HL-60 (cell line): Measurements from ENCODE around the gene ZNF559.

Experiments used
- POLR2AphosphoS5 ChIP-seq: IDR thresholded peaks from 2 replicates; pipeline ENCODE4 v1.6.1; 2012; ENCODE audit warnings: low read depth
- REST ChIP-seq: IDR thresholded peaks from 2 replicates; pipeline ENCODE4 v1.6.1; 2012; ENCODE audit warnings: low read depth; ENCODE audit not compliant: insufficient replicate concordance
- TF ChIP-seq, protein P1 (sequence below): IDR thresholded peaks from one replicate; pipeline ENCODE4 v1.5.1; 2011; ENCODE audit warnings: low read length, control low read depth, inconsistent platforms; ENCODE audit not compliant: insufficient read depth

DNA sequence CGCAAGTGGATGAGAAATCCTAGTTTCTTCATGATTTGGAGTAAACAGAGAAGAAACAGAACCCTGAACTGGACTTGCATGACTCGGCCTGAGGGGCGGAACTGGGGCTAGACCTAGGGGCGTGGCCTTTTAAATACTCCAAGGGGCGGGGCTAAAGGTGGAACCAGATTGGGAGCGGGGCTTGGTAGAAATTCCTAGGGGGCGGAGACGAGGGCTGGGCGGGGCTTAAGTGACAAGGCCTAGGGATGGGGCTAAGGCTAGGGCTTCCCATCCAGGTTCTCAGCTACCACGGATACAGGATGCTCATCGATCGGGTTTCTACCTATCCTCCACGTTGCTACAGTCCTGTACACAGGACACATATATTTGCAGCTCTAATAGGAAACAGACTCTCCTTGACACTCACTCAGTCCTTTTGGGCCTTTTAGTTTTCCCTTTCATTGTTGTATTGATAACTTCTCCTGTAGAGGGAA lies 14.0 kb upstream of the ZNF559 start:
- TF ChIP-seq REST (no peak), POLR2AphosphoS5 (no peak)
- TF ChIP-seq, protein P1, sequence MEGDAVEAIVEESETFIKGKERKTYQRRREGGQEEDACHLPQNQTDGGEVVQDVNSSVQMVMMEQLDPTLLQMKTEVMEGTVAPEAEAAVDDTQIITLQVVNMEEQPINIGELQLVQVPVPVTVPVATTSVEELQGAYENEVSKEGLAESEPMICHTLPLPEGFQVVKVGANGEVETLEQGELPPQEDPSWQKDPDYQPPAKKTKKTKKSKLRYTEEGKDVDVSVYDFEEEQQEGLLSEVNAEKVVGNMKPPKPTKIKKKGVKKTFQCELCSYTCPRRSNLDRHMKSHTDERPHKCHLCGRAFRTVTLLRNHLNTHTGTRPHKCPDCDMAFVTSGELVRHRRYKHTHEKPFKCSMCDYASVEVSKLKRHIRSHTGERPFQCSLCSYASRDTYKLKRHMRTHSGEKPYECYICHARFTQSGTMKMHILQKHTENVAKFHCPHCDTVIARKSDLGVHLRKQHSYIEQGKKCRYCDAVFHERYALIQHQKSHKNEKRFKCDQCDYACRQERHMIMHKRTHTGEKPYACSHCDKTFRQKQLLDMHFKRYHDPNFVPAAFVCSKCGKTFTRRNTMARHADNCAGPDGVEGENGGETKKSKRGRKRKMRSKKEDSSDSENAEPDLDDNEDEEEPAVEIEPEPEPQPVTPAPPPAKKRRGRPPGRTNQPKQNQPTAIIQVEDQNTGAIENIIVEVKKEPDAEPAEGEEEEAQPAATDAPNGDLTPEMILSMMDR: no peak
